BE2C (cell line): ENCODE measurements around the gene THOC1.

Experiments
- DNase-seq: peaks from one replicate; pipeline ENCODE4 v3.0.0-alpha.2; 2020
- H3K27me3 ChIP-seq: fragments of 250-450 bp; sonication (Bioruptor Pico); 2 replicates; pipeline ENCODE4 v1.5.1; 2020; ENCODE audit warnings: mild to moderate bottlenecking
- H3K36me3 ChIP-seq: fragments of 250-450 bp; sonication (Bioruptor Pico); 2 replicates; pipeline ENCODE4 v1.5.1; 2020; ENCODE audit warnings: mild to moderate bottlenecking
- H3K4me1 ChIP-seq: fragments of 250-450 bp; sonication (Bioruptor Pico); 2 replicates; pipeline ENCODE4 v1.5.1; 2020
- H3K4me3 ChIP-seq: 2 replicates; pipeline ENCODE4 v1.5.1; 2011; ENCODE audit warnings: low read depth, low read length
- H3K9me3 ChIP-seq: fragments of 250-450 bp; sonication (Bioruptor Pico); 2 replicates; pipeline ENCODE4 v1.5.1; 2020
- CTCF ChIP-seq: IDR thresholded peaks from 2 replicates; pipeline ENCODE4 v1.5.1; 2012; ENCODE audit warnings: mild to moderate bottlenecking, low read depth, low read length

The THOC1 gene

DNA sequence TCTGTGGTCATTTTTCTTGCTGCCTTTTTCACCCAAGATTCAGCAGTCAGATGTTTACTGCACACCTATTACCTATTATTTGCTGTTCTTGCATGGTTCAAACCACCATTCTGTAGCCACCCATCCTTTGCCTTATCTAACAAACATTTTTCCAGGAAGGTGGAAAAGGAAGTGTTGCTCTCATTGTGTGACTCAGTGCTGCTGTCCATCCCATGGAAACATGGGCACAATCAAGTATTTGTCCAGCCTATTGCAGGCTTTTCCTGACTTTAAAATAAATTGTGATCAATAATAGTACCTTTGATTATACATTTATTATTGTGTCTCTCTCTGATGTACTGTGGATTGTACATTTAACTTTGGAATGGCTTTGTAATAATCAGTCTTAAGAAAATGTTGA is 56.3 kb downstream of the THOC1 start:
- no peaks in the 10 kb centered on the region for H3K9me3 ChIP-seq
- no peak for TF ChIP-seq CTCF
- no peaks in the 10 kb centered on the region for H3K4me1 ChIP-seq
- H3K27me3 ChIP-seq, result no peaks in the 10 kb centered on the region
- DNase-seq, result no peak
- H3K4me3 ChIP-seq, result no peak overlapping the region
- peaks cover 24% of the 10 kb centered on the region for H3K36me3 ChIP-seq

GRCh38 chr18:210733-211132 is 57.1 kb downstream of the THOC1 start:
- Histone ChIP-seq H3K27me3 (no peaks in the 10 kb centered on the region), H3K9me3 (no peaks in the 10 kb centered on the region), H3K4me1 (no peaks in the 10 kb centered on the region), H3K4me3 (no peak overlapping the region), H3K36me3 (peaks cover 21% of the 10 kb centered on the region)
- no peak for DNase-seq
- no peak for TF ChIP-seq CTCF

DNA sequence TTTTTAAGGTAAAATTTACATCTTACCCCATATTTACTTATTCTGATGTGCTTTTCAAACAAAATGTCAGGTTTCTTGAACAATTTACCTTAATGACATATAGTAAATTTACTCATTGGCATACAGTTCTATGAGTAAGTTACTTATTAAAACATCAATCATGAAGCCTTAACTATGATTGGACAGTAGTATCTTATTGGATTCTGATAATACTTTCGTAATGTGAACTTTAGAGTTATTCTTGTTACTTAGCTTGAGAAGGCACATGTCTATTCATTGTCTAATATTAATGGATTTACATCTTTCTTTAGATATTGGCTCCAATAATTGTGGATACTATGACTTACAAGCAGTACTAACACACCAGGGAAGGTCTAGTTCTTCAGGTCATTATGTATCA is 57.8 kb downstream of the THOC1 start:
- Histone ChIP-seq H3K4me3 (no peak overlapping the region), H3K4me1 (no peaks in the 10 kb centered on the region), H3K36me3 (peaks cover 17% of the 10 kb centered on the region), H3K9me3 (no peaks in the 10 kb centered on the region), H3K27me3 (no peaks in the 10 kb centered on the region)
- DNase-seq, result no peak
- TF ChIP-seq CTCF, result no peak

- Histone ChIP-seq H3K4me3 (no peak overlapping the region), H3K27me3 (no peaks in the 10 kb centered on the region), H3K36me3 (peaks cover 8% of the 10 kb centered on the region; the same call in 1 of the 2 replicates), H3K9me3 (no peaks in the 10 kb centered on the region), H3K4me1 (no peaks in the 10 kb centered on the region)
- no peak for DNase-seq
- TF ChIP-seq CTCF, result no peak
These were observed 68.1 kb downstream of the THOC1 start for GRCh38 chr18:199768-200167.

DNA sequence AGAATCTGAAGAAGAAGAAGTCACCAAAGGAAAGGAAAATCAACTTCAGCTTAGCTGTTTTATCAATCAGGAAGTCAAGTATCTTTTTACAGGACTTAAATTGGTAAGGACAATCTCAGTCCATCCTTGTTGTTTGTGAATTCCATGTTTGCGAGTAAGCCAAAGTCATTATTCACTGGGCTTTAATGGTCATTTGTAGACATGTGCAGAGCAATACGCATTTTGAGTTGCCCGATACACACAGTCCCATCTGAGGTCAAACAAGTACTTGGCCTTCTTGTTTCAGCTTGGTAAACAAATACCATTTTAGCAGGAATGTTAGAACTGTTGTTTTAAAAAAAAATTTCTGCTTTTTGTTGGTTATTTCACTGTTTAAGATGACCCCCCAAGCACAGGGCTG is 68.6 kb downstream of the THOC1 start:
- peaks cover 5% of the 10 kb centered on the region; the same call in 1 of the 2 replicates for H3K36me3 ChIP-seq
- no peak for TF ChIP-seq CTCF
- H3K9me3 ChIP-seq, result no peaks in the 10 kb centered on the region
- no peaks in the 10 kb centered on the region for H3K27me3 ChIP-seq
- DNase-seq, result no peak
- no peak overlapping the region for H3K4me3 ChIP-seq
- H3K4me1 ChIP-seq, result no peaks in the 10 kb centered on the region

DNA sequence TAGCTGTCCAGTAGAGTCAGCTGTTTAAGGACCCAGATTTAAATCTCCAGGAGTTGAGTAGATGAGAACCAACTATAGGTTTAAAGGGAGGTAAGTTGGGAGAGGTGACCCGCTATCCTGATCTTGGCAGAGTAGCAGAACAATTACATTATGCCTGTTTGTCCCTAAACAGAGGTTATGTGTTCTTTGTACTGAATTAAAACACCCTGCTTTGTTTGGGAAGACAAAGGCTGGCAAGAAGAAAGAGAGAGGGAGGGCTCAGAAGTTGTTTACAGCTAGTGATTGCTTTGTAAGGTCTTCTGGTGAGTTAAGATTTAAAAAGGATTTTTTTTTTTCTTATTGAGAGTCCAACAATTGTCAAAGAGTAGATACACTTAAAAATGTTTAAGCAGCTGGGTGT is 72.2 kb downstream of the THOC1 start:
- no peak for TF ChIP-seq CTCF
- H3K36me3 ChIP-seq, result 0 out of 2 replicates have a peak, but pooled peaks cover 2% of the 10 kb centered on the region
- H3K27me3 ChIP-seq, result no peaks in the 10 kb centered on the region
- H3K4me1 ChIP-seq, result no peaks in the 10 kb centered on the region
- no peaks in the 10 kb centered on the region for H3K9me3 ChIP-seq
- no peak for DNase-seq
- no peak overlapping the region for H3K4me3 ChIP-seq
